Cardiac muscle cell (in vitro differentiated cells and primary cell): Measurements from ENCODE around the gene MMP17. TPM values are rescaled to one million over a fixed set of nuclear protein-coding genes. Genes with fewer than 3 reads are reported as not detected.
A peak's percentile ranks its signal among the peaks of the same experiment; 100 is the strongest.
"Not testable (repeated sequence)": the region's sequence is repeated elsewhere in the genome, so short reads cannot be mapped to it uniquely, and the experiment has no call there.

Source experiments
- DNase-seq, 2 donors: peaks; one replicate each; pipeline versions ENCODE4 v3.0.0 to v3.0.0-alpha.2; 2010 to 2017; ENCODE audit warnings: low read depth in 1 of 2, low spot score in 1 of 2
- H3K27ac ChIP-seq: fragments of 200-600 bp; sonication (generic); 2 replicates; pipeline ENCODE4 v1.5.1; 2016
- H3K27me3 ChIP-seq: fragments of 200-600 bp; sonication (generic); 2 replicates; pipeline ENCODE4 v1.6.0; 2016; ENCODE audit warnings: control low read depth
- H3K36me3 ChIP-seq: fragments of 200-600 bp; sonication (generic); 2 replicates; pipeline ENCODE4 v1.5.1; 2016; ENCODE audit warnings: control low read depth
- H3K4me1 ChIP-seq: fragments of 200-600 bp; sonication (generic); 2 replicates; pipeline ENCODE4 v1.8.1; 2017; ENCODE audit warnings: low read depth, mild to moderate bottlenecking, mixed run types
- H3K4me3 ChIP-seq: fragments of 200-600 bp; sonication (generic); 2 replicates; pipeline ENCODE4 v1.5.1; 2016; ENCODE audit warnings: mild to moderate bottlenecking
- H3K9me3 ChIP-seq: fragments of 200-600 bp; sonication (generic); 2 replicates; pipeline ENCODE4 v1.5.1; 2017; ENCODE audit warnings: low read depth, mild to moderate bottlenecking, control low read depth
- CTCF ChIP-seq: IDR thresholded peaks from 2 replicates; pipeline ENCODE4 v1.5.1; 2012; ENCODE audit warnings: low read depth, mild to moderate bottlenecking, low read length
- polyA plus RNA-seq: library from polyadenylated mRNA; unstranded; fragments of >200 nt; fragmentation: Nextera tagmentation; extraction: Ambion mirVana; gene quantifications from 2 replicates; pipeline ENCODE4 v1.2.1, GENCODE V29; 2016
- total RNA-seq: library from RNA; depleted of rRNA; stranded (reverse); fragments of >200 nt; gene quantifications from 2 replicates; pipeline ENCODE4 v1.2.3, GENCODE V29; 2016

Gene MMP17
- total and polyA plus RNA-seq, 2 experiments from 2014 or later, result 0.71 TPM; not detected in 1

- no peaks in the 10 kb centered on the region for H3K27me3 ChIP-seq
- TF ChIP-seq CTCF, result no peak
These were observed 19.3 kb upstream of the MMP17 start for GRCh38 chr12:131808744-131809371.

GRCh38 chr12:131809476-131810254 lies 18.5 kb upstream of the MMP17 start:
- H3K4me1 ChIP-seq, H3K27ac ChIP-seq, DNase-seq, H3K4me3 ChIP-seq, H3K27me3 ChIP-seq, H3K36me3 ChIP-seq, H3K9me3 ChIP-seq: not testable (repeated sequence)

More at GRCh38 chr12:131808744-131809371, 19.3 kb upstream of the MMP17 start:
- Histone ChIP-seq H3K4me1 (no peaks in the 10 kb centered on the region), H3K27ac (no peak overlapping the region), H3K9me3 (no peaks in the 10 kb centered on the region), H3K36me3 (no peaks in the 10 kb centered on the region), H3K4me3 (no peak overlapping the region)
- DNase-seq, result peak in 1 of 2 donors; percentile 67

GRCh38 chr12:131810726-131811125 lies 17.5 kb upstream of the MMP17 start:
- no peak for DNase-seq
- no peaks in the 10 kb centered on the region for H3K27me3 ChIP-seq
- no peak for TF ChIP-seq CTCF
- no peaks in the 10 kb centered on the region for H3K4me1 ChIP-seq
- H3K4me3 ChIP-seq, result no peak overlapping the region
- no peaks in the 10 kb centered on the region for H3K9me3 ChIP-seq
- H3K36me3 ChIP-seq, result no peaks in the 10 kb centered on the region
- H3K27ac ChIP-seq, result no peak overlapping the region

- Histone ChIP-seq H3K9me3 (no peaks in the 10 kb centered on the region), H3K27ac (no peak overlapping the region), H3K36me3 (no peaks in the 10 kb centered on the region), H3K4me1 (no peaks in the 10 kb centered on the region), H3K27me3 (no peaks in the 10 kb centered on the region), H3K4me3 (no peak overlapping the region)
- DNase-seq, result no peak
- no peak for TF ChIP-seq CTCF
These were observed 13.1 kb upstream of the MMP17 start for GRCh38 chr12:131815131-131815530.

- no peak overlapping the region for H3K4me3 ChIP-seq
- H3K27me3 ChIP-seq, result no peaks in the 10 kb centered on the region
- no peak for DNase-seq
- TF ChIP-seq CTCF, result no peak
- no peaks in the 10 kb centered on the region for H3K36me3 ChIP-seq
- no peak overlapping the region for H3K27ac ChIP-seq
- no peaks in the 10 kb centered on the region for H3K4me1 ChIP-seq
- no peaks in the 10 kb centered on the region for H3K9me3 ChIP-seq
These were observed 11.7 kb upstream of the MMP17 start for GRCh38 chr12:131816495-131816894.

GRCh38 chr12:131817241-131817640 lies 11.0 kb upstream of the MMP17 start:
- Histone ChIP-seq H3K4me3 (no peak overlapping the region), H3K27ac (no peak overlapping the region), H3K27me3 (no peaks in the 10 kb centered on the region), H3K4me1 (no peaks in the 10 kb centered on the region), H3K9me3 (no peaks in the 10 kb centered on the region), H3K36me3 (no peaks in the 10 kb centered on the region)
- no peak for DNase-seq
- TF ChIP-seq CTCF, result no peak
